Motor neuron (in vitro differentiated cells): ENCODE results near the gene YPEL3. TPM values are rescaled to one million over a fixed set of nuclear protein-coding genes. Genes with fewer than 3 reads are reported as not detected.
A peak's percentile ranks its signal among the peaks of the same experiment; 100 is the strongest.

ENCODE experiments used
- ATAC-seq, 8 experiments: fragments of 200-7000 bp; cut with Tn5 transposase; replicated peaks in 6 of 8; 2 replicates each; pipeline ENCODE4 v1.8.0; 2021; ENCODE audit warnings: mild to moderate bottlenecking in 8 of 8, moderate library complexity in 8 of 8
- H3K27ac ChIP-seq, 2 donors: fragments of 250-450 bp; sonication (Bioruptor Pico); 2 replicates each; pipeline ENCODE4 v1.9.0; 2021; ENCODE audit warnings: antibody characterized with exemption in 2 of 2, mild to moderate bottlenecking in 2 of 2, moderate library complexity in 1 of 2
- H3K4me1 ChIP-seq, 2 donors: fragments of 250-450 bp; sonication (Bioruptor Pico); replicated peaks in 1 of 2; 2 replicates each; pipeline ENCODE4 v1.6.1; 2021; ENCODE audit warnings: antibody characterized with exemption in 2 of 2, mild to moderate bottlenecking in 2 of 2, moderate library complexity in 1 of 2
- H3K4me3 ChIP-seq, 5 donors: fragments of 250-450 bp; sonication (Bioruptor Pico); 2 replicates each; pipeline ENCODE4 v1.9.0; 2021; ENCODE audit warnings: antibody characterized with exemption in 5 of 5, mild to moderate bottlenecking in 5 of 5, moderate library complexity in 4 of 5
- WGBS, 10 experiments: fragments of 450-650 bp; shearing (Covaris generic); methylation state at CpG; one replicate each; pipeline ENCODE4 v1.0.0; 2022; 5-methylcytosine and 5-hydroxymethylcytosine counted together
- in situ Hi-C, 9 experiments: fragments of 400-800 bp; cut with MboI; loops; one replicate each; pipeline ENCODE4 v1.15.0; 2021; ENCODE audit warnings: low sequenced_read_pairs in 9 of 9, low pct_unique_long_range_greater_than_20kb in 2 of 9; ENCODE audit not compliant: unreplicated experiment in 9 of 9
- total RNA-seq, 8 experiments: library from RNA; unstranded; fragments of 300-600 nt; gene quantifications; 2 replicates each; pipeline versions ENCODE4 v1.2.3 to v1.2.4, GENCODE V29; 2022

The YPEL3 gene
- total RNA-seq, 8 experiments from 2014 or later: 19.9 to 62.2 (median 35.8) TPM

DNA sequence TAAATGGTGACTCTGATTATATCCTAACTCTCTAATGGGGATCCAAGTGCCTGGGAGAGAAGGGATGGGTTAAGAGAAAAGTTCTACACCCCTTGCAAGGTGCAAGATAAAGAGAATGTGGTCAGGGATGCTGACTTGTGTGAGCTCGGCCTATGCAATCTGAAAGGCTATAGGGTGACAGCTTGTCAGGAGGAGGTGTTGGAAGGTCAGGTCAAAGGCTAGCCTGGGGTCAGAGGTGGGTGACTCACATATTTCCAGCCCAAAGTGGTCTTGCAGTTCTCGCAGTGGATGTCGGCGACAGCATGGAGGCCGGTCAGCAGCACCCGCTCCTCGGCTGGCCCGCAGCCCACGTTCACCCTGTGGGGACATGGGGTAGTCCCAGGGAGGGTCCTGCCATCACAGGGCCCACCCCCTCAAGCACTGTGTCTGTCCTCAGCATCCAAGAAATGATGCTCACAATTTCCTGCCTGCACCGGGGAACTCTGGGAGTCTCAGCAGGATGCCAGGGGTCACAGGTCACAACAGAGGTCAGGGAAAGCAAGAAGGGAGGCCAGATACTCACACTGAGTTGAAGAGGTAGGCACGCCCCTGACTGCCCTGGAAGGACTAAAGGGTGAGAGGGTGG lies 1.4 kb downstream of the YPEL3 start:
- Histone ChIP-seq H3K27ac (peak overlapping the region in 1 of 2 donors; percentile 78), H3K4me1 (peaks cover 29% of the 10 kb centered on the region in 2 donors), H3K4me3 (no peak overlapping the region)
- in situ Hi-C loops: loop anchor here in 2 of 9 experiments (25.0 kb wide), 2 partner anchors 318 to 543 kb away; partner anchors contain the start of gene ZNF771 (in 2 of the 2)
- ATAC-seq: no peak
- WGBS, 10 experiments: 42 to 100% (median 90%) methylated on average over 1 to 2 of the region's 11 CpGs; no CpG with 5 or more reads in 6 of the 10 experiments

DNA sequence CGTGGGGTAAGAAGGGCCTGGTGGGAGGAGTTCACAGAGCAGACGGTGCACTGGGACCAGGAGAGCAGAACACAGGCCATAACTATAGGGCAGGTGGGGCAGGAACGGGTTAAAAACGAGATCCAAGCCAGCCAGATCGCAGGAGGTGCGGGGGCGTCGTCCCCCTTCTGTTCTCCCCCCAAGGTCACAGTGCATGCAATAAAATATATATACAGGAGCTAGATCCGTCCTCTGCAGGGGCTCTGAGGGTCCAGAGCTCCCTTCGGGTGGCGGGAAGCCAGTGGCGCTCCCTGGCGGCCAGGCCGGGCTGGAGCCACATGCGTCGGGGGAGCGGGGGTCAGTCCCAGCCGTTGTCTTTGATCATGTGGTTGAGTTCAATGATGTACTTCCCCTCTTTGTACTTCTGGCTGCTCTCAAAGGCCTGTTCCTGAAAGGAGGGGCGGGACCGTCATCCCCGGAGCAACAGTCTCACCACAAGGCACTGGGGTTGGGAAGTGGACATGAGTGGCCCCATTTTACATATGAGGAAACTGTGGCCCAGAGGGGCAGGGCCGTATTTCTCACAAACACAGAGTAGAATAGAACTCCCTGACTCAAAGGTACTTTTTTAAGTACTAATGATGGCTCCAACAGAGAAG lies 3.5 kb downstream of the YPEL3 start:
- peak; percentile 0 to 24 (median 15) for ATAC-seq
- Histone ChIP-seq H3K4me1 (peaks cover 29% of the 10 kb centered on the region in 2 donors), H3K4me3 (peak overlapping the region; percentile 29 to 38 (median 35)), H3K27ac (peak overlapping the region; percentile 59 to 62)
- in situ Hi-C loops: loop anchor here in 2 of 9 experiments (25.0 kb wide), 2 partner anchors 320 to 545 kb away; partner anchors contain the start of gene ZNF771 (in 2 of the 2)
- WGBS, 10 experiments: 0 to 29% (median 16%) methylated on average over 1 to 11 of the region's 22 CpGs; no CpG with 5 or more reads in 4 of the 10 experiments

DNA sequence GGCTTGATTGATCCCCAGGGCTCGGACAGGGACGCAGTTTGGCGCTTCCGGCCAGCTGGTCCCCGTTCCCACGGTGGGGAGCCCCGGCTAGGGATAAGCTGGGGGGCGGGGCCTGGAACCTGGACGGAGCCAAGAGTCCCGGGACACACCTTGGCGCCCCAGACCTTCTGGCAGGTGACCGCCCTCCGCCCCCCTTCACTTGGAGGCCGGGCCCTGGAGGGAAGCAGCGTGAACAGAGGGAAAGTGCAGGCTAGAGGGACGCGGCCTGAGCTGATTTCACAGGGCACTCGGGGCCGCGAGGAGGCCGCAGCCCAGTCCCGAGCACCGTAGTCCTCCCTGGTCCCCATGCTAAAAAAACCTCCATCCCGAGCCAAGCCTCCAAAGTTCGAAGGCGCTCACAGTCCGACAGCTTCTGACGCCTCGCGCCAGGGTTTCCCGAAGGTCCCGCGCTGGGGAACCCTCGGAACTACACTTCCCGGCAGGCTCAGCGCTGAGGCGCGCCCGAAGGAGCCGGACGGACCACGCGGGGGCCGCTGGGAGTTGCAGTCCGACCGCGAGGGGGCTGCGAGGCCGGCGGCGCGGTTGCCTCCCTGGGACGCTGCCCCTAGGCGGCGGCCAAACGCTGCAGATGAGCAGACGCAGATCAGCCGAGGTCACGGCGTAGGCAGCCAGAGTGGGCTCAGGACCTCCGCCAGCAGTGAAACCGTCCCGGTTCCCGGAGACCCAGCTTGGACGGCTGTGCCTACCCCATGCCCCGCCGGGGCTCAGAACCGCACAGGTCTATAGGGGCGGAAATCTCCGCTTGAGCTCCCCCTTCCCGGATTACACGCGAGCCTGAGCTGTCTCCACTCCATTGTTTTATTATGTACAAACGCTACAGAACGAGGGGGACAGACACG lies 4.3 kb downstream of the YPEL3 start, which contains the start of gene TBX6:
TBX6 (minus strand) TSS at position 451 of the 899 bp plus-strand sequence. CDS start 731 bp downstream, outside the sequence.
- Histone ChIP-seq H3K4me1 (peaks cover 24 to 27% of the 10 kb centered on the region in 2 donors), H3K27ac (peak within 1 kb of the TSS; percentile 59 to 62), H3K4me3 (peak within 1 kb of the TSS; percentile 29 to 38 (median 35))
- 0 to 67% (median 5%) methylated on average over 3 to 12 of the region's 76 CpGs; no CpG with 5 or more reads in 6 of the 10 experiments for WGBS, 10 experiments
- in situ Hi-C loops: loop anchor here in 2 of 9 experiments (25.0 kb wide), 2 partner anchors 321 to 546 kb away; partner anchors contain the start of gene ZNF771 (in 2 of the 2)
- ATAC-seq: peak; percentile 72 to 88 (median 80)

DNA sequence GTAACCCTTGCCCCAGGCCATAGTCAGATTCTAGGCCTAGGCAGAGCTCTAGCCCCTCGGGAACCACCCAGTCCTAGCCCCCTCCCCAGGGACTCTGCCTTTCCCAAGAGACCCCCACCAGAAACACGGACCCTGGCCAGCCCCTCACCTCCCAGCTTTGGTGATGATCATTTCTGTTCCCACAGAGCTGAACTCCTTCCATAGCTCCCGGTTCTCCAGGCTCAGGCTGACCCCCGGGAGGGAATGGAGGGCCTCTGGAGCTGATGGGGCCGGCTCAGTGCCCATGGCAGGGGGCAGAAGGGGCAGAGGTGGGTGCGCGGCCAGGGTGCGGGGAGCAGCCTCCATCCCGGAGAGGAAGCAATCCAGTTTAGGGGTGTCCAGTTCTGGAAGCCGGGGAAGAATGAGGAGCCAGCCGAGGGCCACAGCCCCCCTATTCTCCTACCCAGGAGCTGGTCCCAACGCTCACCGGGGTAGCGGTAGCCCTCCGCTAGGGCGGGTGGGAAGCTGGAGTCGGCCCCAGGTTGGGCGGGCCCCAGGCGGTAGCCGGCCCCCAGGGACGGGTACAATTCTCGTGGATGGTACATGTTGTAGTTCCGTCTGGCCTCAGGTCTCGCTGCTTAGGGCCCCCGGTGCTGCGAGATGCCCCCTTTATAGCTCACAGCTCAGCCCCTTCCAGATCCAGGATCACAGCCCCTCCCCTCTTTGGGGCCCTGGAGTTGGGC lies 5.2 kb downstream of the YPEL3 start:
- Histone ChIP-seq H3K4me1 (peaks cover 21 to 24% of the 10 kb centered on the region in 2 donors), H3K4me3 (no peak overlapping the region), H3K27ac (no peak overlapping the region)
- in situ Hi-C loops: loop anchor here in 2 of 9 experiments (25.0 kb wide), 2 partner anchors 322 to 547 kb away; partner anchors contain the start of gene ZNF771 (in 2 of the 2)
- WGBS, 10 experiments: 20 to 83% (median 55%) methylated on average over 1 to 4 of the region's 26 CpGs; no CpG with 5 or more reads in 6 of the 10 experiments
- ATAC-seq: no peak

DNA sequence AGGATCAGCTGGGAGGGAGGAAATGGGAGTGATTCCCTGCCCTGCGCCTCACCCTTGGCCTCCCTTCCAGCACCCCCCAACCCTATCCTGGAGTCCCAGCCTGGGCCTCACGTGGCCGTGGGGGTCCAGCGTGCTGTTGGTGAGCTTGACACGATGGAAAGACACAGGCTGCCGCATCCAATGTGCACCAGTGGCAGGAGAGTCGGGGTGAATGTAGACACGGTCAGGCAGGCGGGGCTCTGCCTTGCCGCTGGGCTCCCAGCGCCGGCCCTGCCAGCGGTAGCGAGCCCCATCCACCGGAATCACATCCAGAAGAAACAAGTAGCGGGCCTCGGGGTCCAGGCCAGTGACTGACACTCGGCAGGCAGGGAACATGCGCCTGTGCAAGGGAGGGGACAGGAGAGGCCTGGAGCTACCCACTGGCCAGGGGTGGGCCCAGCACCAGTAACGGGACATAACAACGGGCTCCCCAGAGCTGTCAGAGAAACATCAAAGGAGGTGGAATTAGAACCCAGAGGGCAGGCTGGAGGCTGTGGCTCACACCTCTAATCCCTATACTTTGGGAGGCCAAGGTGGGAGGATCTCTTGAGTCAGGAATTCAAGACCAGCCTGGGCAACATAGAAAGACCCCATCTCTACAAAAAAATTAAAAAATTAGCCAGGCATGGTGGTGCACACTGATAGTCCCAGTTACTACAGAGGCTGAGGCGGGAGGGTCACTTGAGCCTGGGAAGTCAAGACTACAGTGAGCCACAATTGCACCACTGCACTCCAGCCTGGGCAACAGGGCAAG lies 7.0 kb downstream of the YPEL3 start:
- H3K4me3 ChIP-seq: no peak overlapping the region

DNA sequence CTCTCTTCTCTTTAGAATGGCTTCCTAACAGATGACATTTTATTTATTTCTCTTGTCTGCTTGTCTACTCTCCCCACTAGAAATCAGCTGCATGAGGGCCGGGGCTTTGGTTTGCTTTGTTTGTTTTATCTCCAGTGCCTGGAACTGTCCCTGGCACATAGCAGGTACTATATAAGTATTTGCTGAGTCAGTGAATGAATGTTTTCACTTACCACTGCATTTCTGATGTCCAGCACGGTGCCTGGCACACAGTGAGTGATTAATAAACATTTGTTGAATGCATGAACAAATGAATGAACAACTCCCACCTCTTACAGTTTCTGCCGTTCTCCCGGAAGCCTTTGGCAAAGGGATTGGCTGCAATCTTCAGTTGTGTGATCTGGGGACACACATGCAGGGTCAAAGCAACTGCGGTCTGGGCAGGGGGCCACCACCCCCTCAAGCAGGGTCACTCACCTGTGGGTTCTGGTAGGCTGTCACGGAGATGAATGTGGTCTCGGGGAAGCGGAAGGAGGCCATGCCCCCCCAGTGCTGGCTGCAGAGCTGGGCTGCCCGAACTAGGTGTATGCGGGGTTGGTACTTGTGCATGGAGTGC lies 7.7 kb downstream of the YPEL3 start:
- Histone ChIP-seq H3K27ac (no peak overlapping the region), H3K4me3 (no peak overlapping the region), H3K4me1 (peaks cover 13 to 14% of the 10 kb centered on the region in 2 donors)
- 56 to 100% (median 68%) methylated on average over 1 to 7 of the region's 10 CpGs; no CpG with 5 or more reads in 3 of the 10 experiments for WGBS, 10 experiments
- ATAC-seq: no peak
- in situ Hi-C loops: loop anchor here in 2 of 9 experiments (25.0 kb wide), 2 partner anchors 324 to 549 kb away; partner anchors contain the start of gene ZNF771 (in 2 of the 2)

More for the DNA sequence above, 7.0 kb downstream of the YPEL3 start:
- peaks cover 13 to 14% of the 10 kb centered on the region in 2 donors for H3K4me1 ChIP-seq
- H3K27ac ChIP-seq: no peak overlapping the region
- in situ Hi-C loops: loop anchor here in 2 of 9 experiments (25.0 kb wide), 2 partner anchors 323 to 548 kb away; partner anchors contain the start of gene ZNF771 (in 2 of the 2)
- ATAC-seq: no peak
- 67 to 100% (median 78%) methylated on average over 1 to 16 of the region's 22 CpGs; no CpG with 5 or more reads in 6 of the 10 experiments for WGBS, 10 experiments

DNA sequence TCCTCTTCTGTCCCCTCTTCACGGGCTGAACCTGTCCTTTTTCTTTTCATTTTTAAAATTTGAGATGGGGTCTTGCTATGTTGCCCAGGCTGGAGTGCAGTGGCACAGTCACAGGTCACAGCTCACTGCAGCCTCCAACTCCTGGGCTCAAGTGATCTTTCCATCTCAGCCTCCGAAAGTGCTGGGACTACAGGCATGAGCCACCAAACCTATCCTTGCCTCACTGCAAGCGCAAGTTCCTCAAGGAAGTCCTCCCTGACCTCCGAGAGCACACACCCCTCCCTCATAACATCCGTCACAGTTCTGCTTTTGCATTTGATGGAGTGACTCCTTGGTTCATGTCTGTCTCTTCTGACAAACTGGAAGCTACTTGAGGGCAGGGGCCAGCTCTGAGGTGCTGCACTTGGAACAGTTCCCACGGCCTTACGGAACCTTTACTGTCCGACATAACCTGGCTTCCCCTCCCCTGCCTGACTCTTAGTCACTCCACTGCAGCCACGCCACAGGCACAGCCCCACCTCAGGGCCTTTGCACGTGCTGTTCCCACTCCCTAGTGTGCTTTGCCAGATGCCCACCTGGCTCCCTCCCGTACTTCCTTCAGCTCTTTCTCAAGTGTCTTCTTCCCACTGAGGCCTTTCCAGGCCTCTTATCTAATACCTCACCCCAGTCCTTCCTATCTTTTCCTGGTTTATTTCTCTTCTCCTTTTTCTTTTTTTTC lies 8.7 kb downstream of the YPEL3 start:
- H3K4me1 ChIP-seq: peaks cover 7 to 10% of the 10 kb centered on the region in 2 donors
- in situ Hi-C loops: loop anchor here in 2 of 9 experiments (25.0 kb wide), 2 partner anchors 325 to 550 kb away; partner anchors contain the start of gene ZNF771 (in 2 of the 2)
- no peak overlapping the region for H3K27ac ChIP-seq
- WGBS, 10 experiments: 69 to 97% (median 88%) methylated on average over 4 to 7 of the region's 11 CpGs
- ATAC-seq: no peak
- H3K4me3 ChIP-seq: no peak overlapping the region

DNA sequence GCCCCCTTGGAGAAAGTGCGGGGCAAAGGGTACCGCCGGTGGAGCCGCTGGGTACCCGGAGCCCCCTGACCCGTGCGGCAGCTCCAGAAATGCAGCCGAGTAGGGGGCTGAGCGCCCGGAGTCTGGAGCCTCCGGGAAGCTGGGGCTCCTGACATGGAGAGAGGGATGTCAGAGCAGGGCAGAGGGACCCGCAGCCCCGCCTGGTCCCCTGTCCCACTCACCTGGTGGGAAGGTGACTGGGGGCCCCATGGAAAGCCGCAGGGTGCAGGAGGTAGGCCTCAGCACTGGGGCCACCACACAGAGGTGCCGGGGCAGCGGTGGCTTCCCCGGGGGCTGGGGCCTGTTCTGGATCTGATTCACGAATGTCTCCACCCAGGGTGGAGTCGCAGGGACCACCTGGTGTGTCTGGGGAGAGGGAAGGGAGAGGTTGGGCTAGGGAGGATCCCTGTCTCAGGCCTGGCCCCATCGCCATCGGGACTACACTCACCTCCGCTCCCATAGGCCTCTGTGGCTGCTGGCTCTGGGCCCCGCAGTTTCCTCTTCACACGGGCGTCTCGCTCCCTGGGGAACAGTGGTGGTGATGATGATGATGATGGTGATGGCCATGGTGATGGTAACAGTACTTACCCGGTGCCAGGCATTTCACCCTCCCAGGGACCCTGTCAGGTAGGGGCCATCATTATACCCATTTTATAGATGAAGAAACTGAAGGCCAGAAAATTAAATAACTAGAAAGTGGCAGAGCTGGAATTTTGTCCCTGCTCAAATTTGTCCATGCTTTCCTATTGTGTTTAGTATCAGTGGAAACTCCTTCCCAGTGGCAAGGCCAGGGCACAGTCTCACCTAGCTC lies 9.5 kb downstream of the YPEL3 start:
- no peak overlapping the region for H3K27ac ChIP-seq
- no peak overlapping the region for H3K4me3 ChIP-seq
- ATAC-seq: peak in 1 of 8 experiments; percentile 3
- in situ Hi-C loops: loop anchor here in 2 of 9 experiments (25.0 kb wide), 2 partner anchors 326 to 551 kb away; partner anchors contain the start of gene ZNF771 (in 2 of the 2)
- H3K4me1 ChIP-seq: peaks cover 4 to 5% of the 10 kb centered on the region in 2 donors
- 80% methylated on average over 1 of the region's 27 CpGs; no CpG with 5 or more reads in 9 of the 10 experiments for WGBS, 10 experiments

DNA sequence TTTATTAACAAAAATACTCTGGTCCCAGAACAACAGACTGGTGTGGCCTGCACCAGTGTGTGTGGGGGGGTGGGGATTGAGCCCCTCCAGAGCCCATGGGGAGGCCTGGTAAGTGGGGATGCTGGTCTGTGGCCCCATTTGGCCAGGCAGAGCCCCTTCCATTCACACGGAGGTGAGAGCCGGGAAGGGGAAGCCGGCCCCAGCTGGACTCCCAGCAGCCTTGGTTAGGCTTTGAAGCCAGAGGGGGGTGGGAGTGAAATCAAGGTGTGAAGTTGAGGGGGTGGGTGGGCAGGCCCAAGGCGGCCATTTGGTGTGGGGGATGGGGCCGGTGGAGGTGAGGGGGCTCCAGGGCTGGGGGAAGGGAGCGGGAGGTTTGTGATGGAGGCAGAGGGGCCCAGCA lies 10.2 kb downstream of the YPEL3 start:
- peaks cover 0 to under 1% of the 10 kb centered on the region in 2 donors for H3K4me1 ChIP-seq
- in situ Hi-C loops: loop anchor here in 2 of 9 experiments (25.0 kb wide), 2 partner anchors 326 to 551 kb away; partner anchors contain the start of gene ZNF771 (in 2 of the 2)
- H3K4me3 ChIP-seq: no peak overlapping the region
- ATAC-seq: no peak
- WGBS, 10 experiments: no CpG with 5 or more reads among the region's 6 CpGs
- H3K27ac ChIP-seq: no peak overlapping the region
